Measurements from ENCODE around the gene CFAP46. TPM values are rescaled to one million over a fixed set of nuclear protein-coding genes. Genes with fewer than 3 reads are reported as not detected.
"Not testable (repeated sequence)": the region's sequence is repeated elsewhere in the genome, so short reads cannot be mapped to it uniquely, and the experiment has no call there.

CFAP46 gene
- total RNA-seq, 1 donor from 2014 or later = 0.20 TPM

DNA sequence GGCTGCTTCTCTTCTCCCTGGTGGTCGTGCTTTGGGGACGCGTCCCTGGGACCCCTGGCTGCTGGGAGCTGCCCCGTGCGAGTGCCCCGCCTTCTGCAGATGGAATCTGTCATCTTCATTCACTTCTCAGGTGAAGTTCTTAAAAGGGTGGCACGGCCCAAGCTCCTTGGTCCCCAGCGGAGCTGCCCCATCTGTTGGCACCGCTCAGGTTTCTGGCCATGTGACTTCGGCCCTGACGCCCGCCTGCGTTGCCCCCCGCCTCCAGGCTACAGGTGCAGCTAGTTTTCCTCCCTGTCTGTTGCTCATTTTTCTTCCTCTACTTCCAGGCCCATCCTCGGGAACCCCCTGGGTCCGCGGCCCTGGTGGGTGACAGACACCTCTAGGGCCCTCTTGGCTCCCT is 149.6 kb downstream of the CFAP46 start:
- DNase-seq (ENCODE audit: low read depth in 2 of 2) = no peak

DNA sequence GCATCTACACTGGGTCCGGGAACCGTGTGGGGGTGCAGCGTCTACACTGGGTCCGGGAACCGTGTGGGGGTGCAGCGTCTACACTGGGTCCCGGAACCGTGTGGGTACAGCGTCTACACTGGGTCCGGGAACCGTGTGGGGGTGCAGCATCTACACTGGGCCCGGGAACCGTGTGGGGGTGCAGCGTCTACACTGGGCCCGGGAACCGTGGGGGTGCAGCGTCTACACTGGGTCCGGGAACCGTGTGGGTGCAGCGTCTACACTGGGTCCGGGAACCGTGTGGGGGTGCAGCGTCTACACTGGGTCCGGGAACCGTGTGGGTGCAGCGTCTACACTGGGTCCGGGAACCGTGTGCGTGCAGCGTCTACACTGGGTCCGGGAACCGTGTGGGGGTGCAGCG is 150.3 kb downstream of the CFAP46 start:
- not testable (repeated sequence) for DNase-seq (ENCODE audit: low read depth in 2 of 2)

GRCh38 chr10:132790934-132791829 is 151.2 kb downstream of the CFAP46 start:
- DNase-seq (ENCODE audit: low read depth in 2 of 2) = no peak

DNA sequence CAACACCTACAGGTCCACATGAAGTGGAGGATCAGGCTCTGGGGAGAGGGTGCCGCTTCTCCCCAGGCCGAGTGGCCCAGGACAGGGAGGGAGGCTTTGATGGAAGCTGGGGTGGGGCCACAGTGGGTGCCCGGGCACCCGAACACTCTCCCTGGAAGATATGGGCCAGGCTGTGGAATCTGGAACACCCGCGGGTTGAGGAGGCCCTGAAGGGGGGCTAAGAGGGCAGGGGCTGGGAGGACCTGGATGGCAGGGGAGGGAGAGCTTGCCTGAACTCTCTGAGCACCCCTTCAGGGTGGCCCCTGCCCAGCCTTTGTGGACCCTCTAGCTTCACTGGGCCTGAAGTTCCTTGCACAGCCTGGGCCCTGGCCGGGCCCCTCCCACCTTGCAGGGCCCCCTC is 151.9 kb downstream of the CFAP46 start:
- no peak for DNase-seq (ENCODE audit: low read depth in 2 of 2)

DNA sequence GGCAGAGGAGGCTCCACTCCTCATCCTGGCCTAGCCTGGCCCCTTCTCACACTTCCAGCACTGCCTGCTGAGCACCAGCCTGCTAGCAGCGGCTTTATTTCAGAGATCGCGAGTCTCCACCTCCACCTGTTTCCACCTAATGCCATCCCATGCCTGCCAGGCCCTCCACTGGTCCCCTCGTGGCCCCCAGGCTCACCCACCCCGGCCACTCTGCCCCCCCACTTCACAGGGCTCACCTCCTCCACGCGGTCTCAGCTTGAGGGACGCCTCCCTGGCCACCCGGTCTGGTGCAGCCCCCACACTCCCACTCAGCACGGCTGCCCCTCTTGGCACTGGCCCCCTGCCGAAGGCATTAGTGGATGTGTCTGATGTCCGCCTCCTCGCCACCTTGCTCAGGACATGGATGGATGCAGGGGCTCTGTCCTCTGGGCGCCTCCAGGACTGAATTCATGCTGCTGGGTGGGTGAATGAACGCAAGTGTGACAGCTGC is 152.7 kb downstream of the CFAP46 start:
- DNase-seq (ENCODE audit: low read depth in 2 of 2) = no peak

GRCh38 chr10:132788831-132789219 is 153.5 kb downstream of the CFAP46 start:
- no peak for DNase-seq (ENCODE audit: low read depth in 2 of 2)

- DNase-seq (ENCODE audit: low read depth in 2 of 2) = peak; percentile 25 to 36
These were observed 154.1 kb downstream of the CFAP46 start for GRCh38 chr10:132788180-132788830.

DNA sequence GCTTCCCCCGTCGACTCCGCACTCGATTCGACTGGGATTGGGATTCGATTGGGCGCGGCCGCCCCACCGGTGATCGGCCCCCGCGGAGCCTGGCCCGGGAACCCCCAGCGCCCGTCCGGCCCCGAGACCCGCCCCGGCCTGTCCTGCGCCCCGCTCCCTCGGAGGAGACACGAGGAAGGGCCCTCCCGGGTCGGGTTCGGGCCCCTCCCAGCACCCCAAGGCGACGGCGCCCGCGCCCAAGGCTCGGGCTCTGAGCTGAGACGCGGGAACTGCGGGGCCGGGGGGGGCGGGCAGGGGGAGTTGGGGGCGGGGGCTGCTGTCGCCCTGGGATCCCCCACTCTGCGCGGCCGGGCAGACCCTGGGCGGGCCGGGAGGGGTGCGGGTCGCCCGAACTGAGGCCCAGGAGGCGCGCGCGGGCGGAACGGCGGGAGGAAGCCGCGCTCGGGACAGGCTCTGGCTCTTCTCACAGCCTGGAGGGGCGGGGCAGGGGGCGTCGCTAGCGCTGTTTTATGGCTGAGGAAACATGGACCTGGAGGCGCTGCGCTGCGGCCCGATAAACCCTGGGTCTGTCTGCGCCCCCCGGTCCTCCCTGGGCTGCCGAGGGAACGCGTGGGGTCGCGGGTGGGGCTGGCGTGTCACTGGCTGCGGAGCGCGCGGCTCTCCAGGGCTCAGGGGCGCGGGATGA is 154.7 kb downstream of the CFAP46 start:
- DNase-seq (ENCODE audit: low read depth in 2 of 2) = no peak

GRCh38 chr10:132786884-132787494 is 155.4 kb downstream of the CFAP46 start:
- no peak for DNase-seq (ENCODE audit: low read depth in 2 of 2)

DNA sequence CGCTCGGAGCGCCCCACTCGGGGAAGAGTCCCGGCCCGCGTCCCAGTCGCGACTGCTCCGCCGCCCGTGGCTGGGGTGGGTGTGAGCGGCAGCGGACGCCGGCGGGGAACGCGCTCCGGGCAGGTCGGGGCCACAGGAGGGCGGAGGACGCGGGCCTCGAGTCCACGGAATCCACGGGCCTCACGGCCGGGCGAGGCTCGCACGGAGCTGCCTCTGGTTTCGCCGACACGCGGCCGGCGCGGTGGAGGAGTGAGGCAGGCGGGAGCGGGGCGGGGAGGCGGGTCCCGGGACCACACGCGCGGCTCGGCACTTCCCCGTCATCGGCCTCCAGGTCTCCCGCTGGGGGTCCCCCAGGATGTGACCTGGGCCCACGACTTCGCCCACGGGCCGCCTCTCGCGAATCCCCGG is 155.9 kb downstream of the CFAP46 start:
- no peak for DNase-seq (ENCODE audit: low read depth in 2 of 2)

GRCh38 chr10:132785723-132786475 is 156.5 kb downstream of the CFAP46 start, which contains the start of gene NKX6-2:
Gene NKX6-2 (minus strand): TSS chr10:132786147. CDS start chr10:132785948, 199 bp downstream.
- peak; percentile 19 to 20 for DNase-seq (ENCODE audit: low read depth in 2 of 2)

GRCh38 chr10:132784866-132785722 is 157.3 kb downstream of the CFAP46 start:
- no peak for DNase-seq (ENCODE audit: low read depth in 2 of 2)

DNA sequence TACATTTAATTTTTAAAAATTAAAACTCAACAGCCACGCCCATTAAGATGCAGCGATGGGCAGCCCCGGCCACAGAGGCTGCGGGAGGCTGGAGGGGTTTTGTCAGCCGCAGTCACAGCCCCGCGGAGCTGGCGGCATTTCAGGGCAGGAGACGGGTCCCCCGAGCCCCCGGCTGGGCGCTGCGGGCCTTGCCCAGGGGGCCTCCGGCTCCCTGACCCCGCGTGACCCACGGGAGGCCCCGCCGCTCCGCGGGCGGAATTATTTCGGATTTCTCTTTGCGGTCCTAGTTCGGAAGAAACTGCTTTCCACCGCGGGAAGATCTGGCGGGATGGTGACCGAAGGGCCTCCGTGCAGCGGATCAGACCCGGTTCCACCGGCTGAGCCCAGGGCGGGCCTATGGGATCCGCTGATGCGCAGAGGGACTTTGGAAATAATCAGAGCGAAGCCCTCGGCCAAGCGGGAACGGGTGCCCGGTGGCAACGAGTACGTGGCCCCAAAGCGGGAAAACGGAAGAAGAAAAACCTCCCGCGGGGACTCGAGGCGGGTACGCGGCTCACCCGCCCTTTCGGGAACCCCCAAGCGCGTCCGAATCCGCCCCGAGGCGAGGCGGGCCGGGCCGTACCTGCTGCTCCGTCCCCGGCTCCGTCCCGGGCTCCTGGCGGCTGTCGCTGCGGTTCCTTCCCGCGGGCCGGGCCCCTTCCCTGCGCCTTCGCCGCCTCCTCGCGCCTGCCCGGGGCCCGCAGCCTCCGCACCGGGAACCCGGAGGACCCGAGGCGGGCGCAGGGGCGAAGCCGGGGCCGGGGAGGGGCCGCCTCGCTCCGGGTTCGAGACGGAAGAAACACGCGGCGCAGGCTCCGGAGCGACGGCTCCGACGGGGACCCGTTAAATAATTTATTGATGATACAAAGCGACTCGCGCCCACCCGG is 158.2 kb downstream of the CFAP46 start:
- no peak for DNase-seq (ENCODE audit: low read depth in 2 of 2)

DNA sequence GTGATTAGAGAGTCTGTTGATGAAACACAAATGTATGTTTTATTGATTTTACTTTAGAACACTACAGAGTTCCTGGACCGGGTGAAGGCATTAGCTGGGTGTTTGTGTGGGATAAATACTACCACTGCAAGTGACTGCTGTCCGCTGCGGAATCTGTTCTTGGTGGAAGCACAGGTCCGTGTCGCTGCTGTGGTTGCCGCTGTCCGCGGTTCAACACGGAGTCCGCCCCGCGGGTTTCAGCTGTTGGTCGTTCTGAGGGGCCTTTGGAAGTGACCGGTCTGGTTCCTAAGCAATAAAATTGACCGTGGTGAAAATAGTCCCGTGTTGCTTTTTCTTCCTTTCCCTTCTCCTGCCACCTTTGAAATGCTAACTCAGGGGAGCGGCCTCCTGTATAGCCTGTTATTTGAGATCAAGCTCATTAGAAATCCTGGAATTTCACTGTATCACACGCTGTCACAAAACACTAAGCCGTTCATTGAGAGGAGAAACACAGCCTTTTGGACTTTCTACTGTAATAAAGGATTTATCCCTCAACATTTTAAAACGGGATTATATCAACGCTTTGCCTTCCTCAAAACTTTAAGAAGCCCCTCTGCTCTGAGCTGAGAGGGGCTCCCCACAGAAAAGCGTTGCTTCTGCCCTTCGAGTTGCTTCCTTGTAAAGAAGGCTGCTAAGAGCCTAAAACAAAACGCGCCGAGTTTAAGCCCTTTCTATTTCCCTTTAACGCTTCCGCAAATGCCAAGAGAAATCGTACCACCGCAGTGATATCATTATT is 159.0 kb downstream of the CFAP46 start:
- no peak for DNase-seq (ENCODE audit: low read depth in 2 of 2)

DNA sequence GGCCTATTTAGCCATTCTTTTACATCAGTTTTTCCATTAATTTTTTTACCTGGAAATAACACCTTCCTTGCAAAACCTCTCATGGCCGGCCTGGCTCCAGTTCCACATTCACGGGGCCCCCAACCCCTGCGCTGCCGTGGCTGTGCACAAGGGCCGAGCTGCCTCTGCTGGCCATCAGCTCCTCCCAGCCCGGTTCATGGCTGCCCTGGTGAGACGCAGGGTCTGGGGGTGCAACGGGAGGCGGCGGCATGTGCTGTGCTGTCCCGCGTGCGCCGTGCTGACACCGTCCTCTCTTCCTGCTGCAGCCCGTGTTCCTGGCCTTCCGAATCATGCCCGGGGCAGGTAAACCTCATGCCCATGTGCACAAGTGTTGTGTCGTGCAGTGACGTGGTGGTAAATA is 160.8 kb downstream of the CFAP46 start:
- DNase-seq (ENCODE audit: low read depth in 2 of 2) = no peak

DNA sequence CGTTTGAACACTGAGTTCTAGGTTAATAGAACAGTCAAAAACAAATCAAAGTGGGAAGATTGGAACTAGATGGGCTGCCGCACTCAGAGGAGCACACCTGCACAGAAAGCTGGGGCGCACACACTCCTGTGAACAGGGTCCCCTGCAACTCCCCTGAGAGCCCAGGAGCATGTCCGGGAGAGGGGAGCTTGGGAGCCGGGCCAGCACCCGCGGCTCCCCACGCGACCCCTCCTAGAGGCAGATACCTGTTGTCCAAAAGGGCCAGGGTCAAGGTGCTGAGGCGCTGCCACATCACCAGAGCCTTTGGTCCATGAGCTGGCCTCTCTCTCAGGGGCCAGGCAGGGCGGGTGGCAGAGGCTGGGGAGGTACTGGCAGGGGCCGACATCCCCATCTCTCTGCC is 162.0 kb downstream of the CFAP46 start:
- DNase-seq (ENCODE audit: low read depth in 2 of 2) = no peak

DNA sequence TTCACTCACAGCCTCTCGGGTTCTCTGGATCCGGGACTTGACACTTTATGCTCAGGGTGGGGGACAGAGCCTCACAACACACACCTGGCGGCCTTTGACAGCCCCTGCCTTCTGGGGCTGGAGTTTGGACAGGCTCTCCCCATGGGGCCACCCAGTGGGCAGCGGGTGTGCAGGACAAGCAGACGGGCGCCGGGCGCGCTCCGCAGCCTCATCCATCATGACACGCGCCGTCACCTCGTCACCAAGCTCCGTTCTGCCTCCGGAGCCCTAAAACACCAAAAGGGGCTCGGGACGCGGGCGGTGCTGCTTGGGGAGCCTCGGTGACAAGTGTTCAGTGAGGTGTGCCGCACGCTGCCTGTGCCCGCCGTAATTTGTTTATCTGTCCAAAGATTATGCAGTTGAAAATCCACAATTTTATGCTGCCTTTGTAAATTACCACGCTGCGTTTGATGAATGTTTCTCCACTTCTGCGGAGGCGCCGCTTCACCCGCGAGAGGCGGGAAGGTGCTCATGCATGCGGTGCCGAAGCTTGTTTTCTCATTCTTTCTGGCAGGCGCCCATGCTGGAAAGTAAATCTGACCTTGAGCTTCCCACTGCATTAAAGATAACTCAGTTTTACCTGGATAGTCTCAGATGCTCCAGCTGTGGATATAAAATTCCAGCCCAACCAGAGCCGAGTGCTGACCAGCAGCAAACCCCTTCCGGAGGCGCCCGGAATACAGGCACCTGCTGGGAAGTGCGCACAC is 162.6 kb downstream of the CFAP46 start:
- DNase-seq (ENCODE audit: low read depth in 2 of 2) = no peak

Data from lung microvascular endothelial cell (primary cell).